Measurements from ENCODE around the gene C13orf46.

C13orf46 gene

GRCh38 chr13:114010401-114011101 is 36.7 kb upstream of the C13orf46 start:
- TF ChIP-seq CTCF (IDR thresholded peaks at IDR 0.05; ENCODE audit: control insufficient read depth, extremely low read depth, insufficient read depth): no peak
- DNase-seq (ENCODE audit: low read depth): no peak
- H3K4me3 ChIP-seq (ENCODE audit: low read depth, low read length): no peak overlapping the region

GRCh38 chr13:114009590-114010400 is 35.9 kb upstream of the C13orf46 start:
- H3K4me3 ChIP-seq (ENCODE audit: low read depth, low read length): no peak overlapping the region
- DNase-seq (ENCODE audit: low read depth): no peak
- TF ChIP-seq CTCF (IDR thresholded peaks at IDR 0.05; ENCODE audit: control insufficient read depth, extremely low read depth, insufficient read depth): no peak

- TF ChIP-seq CTCF (IDR thresholded peaks at IDR 0.05; ENCODE audit: control insufficient read depth, extremely low read depth, insufficient read depth): no peak
- H3K4me3 ChIP-seq (ENCODE audit: low read depth, low read length): no peak overlapping the region
- DNase-seq (ENCODE audit: low read depth): no peak
Observed at GRCh38 chr13:114008964-114009589, 35.2 kb upstream of the C13orf46 start.

GRCh38 chr13:114007566-114007965 is 33.7 kb upstream of the C13orf46 start:
- no peak for TF ChIP-seq CTCF (IDR thresholded peaks at IDR 0.05; ENCODE audit: control insufficient read depth, extremely low read depth, insufficient read depth)
- no peak overlapping the region for H3K4me3 ChIP-seq (ENCODE audit: low read depth, low read length)
- DNase-seq (ENCODE audit: low read depth): no peak

GRCh38 chr13:114005206-114005724 is 31.4 kb upstream of the C13orf46 start:
- TF ChIP-seq CTCF (IDR thresholded peaks at IDR 0.05; ENCODE audit: control insufficient read depth, extremely low read depth, insufficient read depth): no peak
- no peak overlapping the region for H3K4me3 ChIP-seq (ENCODE audit: low read depth, low read length)
- no peak for DNase-seq (ENCODE audit: low read depth)

GRCh38 chr13:114004420-114005205 is 30.7 kb upstream of the C13orf46 start:
- no peak overlapping the region for H3K4me3 ChIP-seq (ENCODE audit: low read depth, low read length)
- no peak for DNase-seq (ENCODE audit: low read depth)
- TF ChIP-seq CTCF (IDR thresholded peaks at IDR 0.05; ENCODE audit: control insufficient read depth, extremely low read depth, insufficient read depth): no peak

Data from LNCaP clone FGC (cell line).